K562 (cell line): ENCODE data around the gene ZMIZ1. TPM values are rescaled to one million over a fixed set of nuclear protein-coding genes. Genes with fewer than 3 reads are reported as not detected.
A peak's percentile ranks its signal among the peaks of the same experiment; 100 is the strongest.

Experiments
- ATAC-seq: fragments of 200-7000 bp; cut with Tn5 transposase; 3 replicates; pipeline ENCODE4 v1.9.1; 2020; ENCODE audit warnings: moderate library complexity
- BruUV-seq: library from RNA; stranded (reverse); fragments of 400-500 nt; replicated peaks from 2 replicates; lab custom pipeline; 2021; lab: Mats Ljungman, UMichigan
- CTCF ChIA-PET: fragments of 300-600 bp; formaldehyde crosslinking; extraction: SDS; loops from one replicate; lab custom pipeline; 2021; ENCODE audit warnings: low intra/inter-chr PET ratio; lab: Yijun Ruan, JAX
- POLR2A ChIA-PET: fragments of 300-600, 350-650 bp; sonication (Branson Sonifier 250); formaldehyde crosslinking; extraction: SDS; loops from one replicate; lab custom pipeline; 2021; ENCODE audit warnings: antibody characterized with exemption, inconsistent platforms; lab: Yijun Ruan, JAX
- DNase-seq, 4 experiments: peaks; one replicate each; pipeline versions ENCODE4 v3.0.0 to v3.0.0-alpha.2; 2011 to 2018; ENCODE audit warnings: low spot score in 3 of 4, mixed read lengths in 3 of 4; ENCODE audit errors: extremely low read depth in 1 of 4
- FAIRE-seq: peaks from 2 replicates; lab custom pipeline; 2011; peaks lifted over from hg19 to GRCh38; lab: Jason Lieb, UNC
- H2AFZ ChIP-seq: 2 replicates; pipeline ENCODE4 v1.6.0; 2011; ENCODE audit warnings: low read depth, low read length, control low read depth, inconsistent platforms
- H3K27ac ChIP-seq: fragments of 200-600 bp; 3 replicates; pipeline ENCODE4 v1.8.0; 2011; ENCODE audit warnings: low read depth, mild to moderate bottlenecking, control low read depth, inconsistent platforms, low read length, moderate library complexity, mixed read lengths; ENCODE audit errors: extremely low read depth
- H3K27me3 ChIP-seq, 2 experiments: fragments of 300-600 bp in 1 of 2; 2 replicates in 1 of 2; 3 replicates in 1 of 2; pipeline versions ENCODE4 v1.6.0 to v1.8.0; 2011; ENCODE audit warnings: inconsistent platforms in 2 of 2, low read length in 2 of 2, mild to moderate bottlenecking in 1 of 2, mixed read lengths in 1 of 2, moderate library complexity in 1 of 2; ENCODE audit not compliant: control insufficient read depth in 2 of 2, insufficient read depth in 2 of 2
- H3K36me3 ChIP-seq: fragments of 300-600 bp; 3 replicates; pipeline ENCODE4 v1.8.0; 2011; ENCODE audit warnings: mild to moderate bottlenecking, low read length, inconsistent platforms; ENCODE audit not compliant: control insufficient read depth, insufficient read depth
- H3K4me1 ChIP-seq, 2 experiments: fragments of 200-600 bp in 1 of 2; replicated peaks in 1 of 2; 2 replicates in 1 of 2; 3 replicates in 1 of 2; pipeline versions ENCODE4 v1.5.1 to v1.8.0; 2011; ENCODE audit warnings: inconsistent platforms in 2 of 2, low read length in 2 of 2, mild to moderate bottlenecking in 1 of 2, mixed read lengths in 1 of 2, moderate library complexity in 1 of 2; ENCODE audit not compliant: control insufficient read depth in 2 of 2, insufficient read depth in 2 of 2
- H3K4me2 ChIP-seq: 2 replicates; pipeline ENCODE4 v1.6.1; 2011; ENCODE audit warnings: low read length, control low read depth, inconsistent platforms, mixed read lengths; ENCODE audit not compliant: insufficient read depth
- H3K4me3 ChIP-seq: fragments of 200-600 bp; sonication (generic), shearing (Covaris generic); 2 replicates; pipeline ENCODE4 v1.5.1; 2016; ENCODE audit warnings: control low read depth, inconsistent platforms
- H3K79me2 ChIP-seq: fragments of 200-600 bp; 3 replicates; pipeline ENCODE4 v1.8.0; 2011; ENCODE audit warnings: low read length, inconsistent platforms; ENCODE audit not compliant: control insufficient read depth, insufficient read depth
- H3K9ac ChIP-seq, 2 experiments: 2 replicates each; pipeline versions ENCODE4 v1.6.0 to v1.6.1; 2011; ENCODE audit warnings: low read depth in 2 of 2, low read length in 2 of 2, control low read depth in 1 of 2, inconsistent platforms in 1 of 2, mild to moderate bottlenecking in 1 of 2, mixed read lengths in 1 of 2; ENCODE audit not compliant: insufficient read depth in 1 of 2
- H3K9me1 ChIP-seq: one replicate; pipeline ENCODE4 v1.6.0; 2011; ENCODE audit warnings: inconsistent platforms, mild to moderate bottlenecking, low read length, moderate library complexity; ENCODE audit not compliant: control insufficient read depth, insufficient read depth
- H3K9me3 ChIP-seq: replicated peaks from 2 replicates; pipeline ENCODE4 v1.5.1; 2011; ENCODE audit warnings: low read depth, low read length, inconsistent platforms; ENCODE audit not compliant: control insufficient read depth, insufficient read depth
- H4K20me1 ChIP-seq: replicated peaks from 2 replicates; pipeline ENCODE4 v1.6.1; 2011; ENCODE audit warnings: low read length, inconsistent platforms, mixed read lengths; ENCODE audit not compliant: control insufficient read depth, insufficient read depth
- ADNP ChIP-seq: fragments of 200-800 bp; sonication (Bioruptor generic); IDR thresholded peaks from 2 replicates; pipeline ENCODE4 v1.6.1; 2016; ENCODE audit warnings: missing genetic modification characterization, missing compliant biosample characterization
- BHLHE40 ChIP-seq: IDR thresholded peaks from 2 replicates; pipeline ENCODE4 v1.6.1; 2011; ENCODE audit warnings: low read length, improper control_type of control experiment
- EGR1 ChIP-seq: fragments of 450-650 bp; conservative IDR thresholded peaks from 2 replicates; pipeline ENCODE4 v1.6.1; 2017; ENCODE audit warnings: mild to moderate bottlenecking
- HNRNPK ChIP-seq: fragments of 200-400 bp; formaldehyde crosslinking; IDR thresholded peaks from one replicate; pipeline ENCODE4 v1.6.1; 2018; ENCODE audit warnings: mild to moderate bottlenecking, low read depth, low read length; ENCODE audit not compliant: poor library complexity, severe bottlenecking
- MYNN ChIP-seq, 2 experiments: sonication (generic); formaldehyde crosslinking in 1 of 2; IDR thresholded peaks; 2 replicates each; pipeline versions ENCODE4 v1.5.0 to v1.6.1; 2016 to 2020; ENCODE audit warnings: antibody characterized with exemption in 1 of 2, missing genetic modification reagents in 1 of 2
- OTX1 ChIP-seq: fragments of 450-650 bp; formaldehyde crosslinking; IDR thresholded peaks from 2 replicates; pipeline ENCODE4 v1.4.0; 2022; ENCODE audit warnings: mild to moderate bottlenecking
- POLR2G ChIP-seq: fragments of 200-400 bp; formaldehyde crosslinking; IDR thresholded peaks from 2 replicates; pipeline ENCODE4 v1.6.1; 2017; ENCODE audit warnings: low read depth, mild to moderate bottlenecking, antibody characterized with exemption, low read length, moderate library complexity
- PURB ChIP-seq: sonication (generic); formaldehyde crosslinking; IDR thresholded peaks from 2 replicates; pipeline ENCODE4 v1.9.0; 2021; ENCODE audit warnings: low read depth, mild to moderate bottlenecking, missing genetic modification reagents
- SMARCC2 ChIP-seq: fragments of 450-650 bp; IDR thresholded peaks from 2 replicates; pipeline ENCODE4 v1.6.1; 2017; ENCODE audit warnings: antibody characterized with exemption, moderate library complexity, mild to moderate bottlenecking, low read depth
- TBP ChIP-seq: optimal IDR thresholded peaks from 2 replicates; pipeline ENCODE3; 2011; ENCODE audit warnings: low read depth, low read length, improper control_type of control experiment
- ZNF24 ChIP-seq: fragments of 450-650 bp; IDR thresholded peaks from 2 replicates; pipeline ENCODE4 v1.6.1; 2016
- WGBS: fragments of 100-300 bp; shearing (Covaris generic); methylation state at CpG from one replicate; pipeline ENCODE4 v1.1.6; 2016; ENCODE audit warnings: low coverage, mixed read lengths; ENCODE audit not compliant: insufficient coverage; ENCODE audit errors: missing lambda C conversion rate; 5-methylcytosine and 5-hydroxymethylcytosine counted together
- in situ Hi-C: fragments of 300-500 bp; cut with MboI; formaldehyde crosslinking; loops from 4 replicates; pipeline ENCODE4 v1.15.0; 2018; ENCODE audit warnings: inconsistent platforms, mixed read lengths
- intact Hi-C: fragments of 100-400 bp; cut with micrococcal nuclease; formaldehyde crosslinking; loops from 2 replicates; pipeline ENCODE4 v1.14.2; 2022
- polyA plus RNA-seq, 8 experiments: library from polyadenylated mRNA; depleted of rRNA in 4 of 8; stranded (reverse) in 5 of 8; unstranded in 3 of 8; fragments of >200 nt; fragmentation: Nextera tagmentation in 2 of 8; fragmentation: Illumina TruSeq in 1 of 8; extraction: Ambion mirVana in 2 of 8; extraction: Trizol in 1 of 8; gene quantifications; 2 replicates each; pipeline versions ENCODE4 v1.2.1 to v1.2.3, GENCODE V29; 2011 to 2014; ENCODE audit warnings: inconsistent platforms in 1 of 8, missing spikeins in 1 of 8
- total RNA-seq, 7 experiments: library from RNA; depleted of rRNA in 6 of 7; stranded (reverse); fragments of >200 nt in 6 of 7; fragmentation: Illumina TruSeq in 2 of 7; extraction: Trizol in 2 of 7; gene quantifications; 2 replicates each; pipeline versions ENCODE4 v1.2.1 to v1.2.3, GENCODE V29; 2011 to 2021; ENCODE audit warnings: low replicate concordance in 1 of 7
- TF ChIP-seq, protein P1 (sequence below): fragments of 450-650 bp; IDR thresholded peaks from 2 replicates; pipeline ENCODE4 v1.6.1; 2016; ENCODE audit warnings: low read depth
- TF ChIP-seq, protein P2 (sequence below): sonication (generic); formaldehyde crosslinking; IDR thresholded peaks from 2 replicates; pipeline ENCODE4 v1.8.1; 2023; ENCODE audit warnings: mild to moderate bottlenecking, missing genetic modification reagents
- TF ChIP-seq, protein P3 (sequence below): fragments of 450-650 bp; IDR thresholded peaks from 2 replicates; pipeline ENCODE4 v1.6.1; 2016; ENCODE audit warnings: missing biosample characterization, missing genetic modification characterization

The ZMIZ1 gene
- total and polyA plus RNA-seq, 9 of the 15 experiments (the other 6 are each of a cell fraction or from before 2014, with no cell fraction given): 1.0 to 37.3 (median 4.3) TPM

DNA sequence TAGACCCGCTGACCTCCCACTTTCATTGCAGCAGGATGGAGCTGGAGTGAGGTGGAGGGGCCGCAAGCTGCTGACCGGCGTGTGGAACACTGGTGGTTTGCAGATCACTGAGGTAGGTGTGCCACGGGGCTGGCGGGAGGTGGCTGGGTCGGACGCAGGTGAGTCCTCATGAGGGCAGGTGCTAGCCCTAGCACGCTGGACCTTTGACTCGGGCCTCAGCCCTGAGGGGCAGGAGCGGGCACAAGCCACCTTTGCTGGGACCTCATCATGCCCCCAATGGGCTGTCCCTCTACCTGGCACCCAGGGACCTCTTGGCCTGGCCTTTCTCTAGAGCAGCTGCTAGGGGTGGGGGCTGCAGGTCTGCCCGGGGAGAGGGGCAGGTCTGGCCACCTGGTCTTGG, 93.3 kb downstream of the ZMIZ1 start:
- Histone ChIP-seq H3K36me3 (peaks cover 20% of the 10 kb centered on the region; the same call in 2 of the 3 replicates), H3K27ac (no peak overlapping the region), H3K4me1 (peaks cover 24 to 77% of the 10 kb centered on the region in 2 experiments), H3K9me3 (no peaks in the 10 kb centered on the region), H3K9me1 (no peaks in the 10 kb centered on the region), H3K9ac (peak overlapping the region in 1 of 2 experiments; percentile 32; a peak in 1 of 4 replicates), H3K27me3 (no peaks in the 10 kb centered on the region), H3K4me2 (no peak overlapping the region), H2AFZ (no peak overlapping the region), H3K79me2 (peaks cover 5% of the 10 kb centered on the region; the same call in 1 of the 3 replicates), H4K20me1 (0 out of 2 replicates have a peak, but pooled peaks cover 17% of the 10 kb centered on the region), H3K4me3 (no peak overlapping the region)
- in situ Hi-C loops (no loop called here), intact Hi-C loops (no loop called here)
- ATAC-seq (no peak), FAIRE-seq (no peak), DNase-seq (no peak)
- no TSS peak for BruUV-seq
- ChIA-PET CTCF (no interaction called here), POLR2A (no interaction called here)
- WGBS: 95% methylated on average over 12 of the region's 12 CpGs
- TF ChIP-seq, protein P1, sequence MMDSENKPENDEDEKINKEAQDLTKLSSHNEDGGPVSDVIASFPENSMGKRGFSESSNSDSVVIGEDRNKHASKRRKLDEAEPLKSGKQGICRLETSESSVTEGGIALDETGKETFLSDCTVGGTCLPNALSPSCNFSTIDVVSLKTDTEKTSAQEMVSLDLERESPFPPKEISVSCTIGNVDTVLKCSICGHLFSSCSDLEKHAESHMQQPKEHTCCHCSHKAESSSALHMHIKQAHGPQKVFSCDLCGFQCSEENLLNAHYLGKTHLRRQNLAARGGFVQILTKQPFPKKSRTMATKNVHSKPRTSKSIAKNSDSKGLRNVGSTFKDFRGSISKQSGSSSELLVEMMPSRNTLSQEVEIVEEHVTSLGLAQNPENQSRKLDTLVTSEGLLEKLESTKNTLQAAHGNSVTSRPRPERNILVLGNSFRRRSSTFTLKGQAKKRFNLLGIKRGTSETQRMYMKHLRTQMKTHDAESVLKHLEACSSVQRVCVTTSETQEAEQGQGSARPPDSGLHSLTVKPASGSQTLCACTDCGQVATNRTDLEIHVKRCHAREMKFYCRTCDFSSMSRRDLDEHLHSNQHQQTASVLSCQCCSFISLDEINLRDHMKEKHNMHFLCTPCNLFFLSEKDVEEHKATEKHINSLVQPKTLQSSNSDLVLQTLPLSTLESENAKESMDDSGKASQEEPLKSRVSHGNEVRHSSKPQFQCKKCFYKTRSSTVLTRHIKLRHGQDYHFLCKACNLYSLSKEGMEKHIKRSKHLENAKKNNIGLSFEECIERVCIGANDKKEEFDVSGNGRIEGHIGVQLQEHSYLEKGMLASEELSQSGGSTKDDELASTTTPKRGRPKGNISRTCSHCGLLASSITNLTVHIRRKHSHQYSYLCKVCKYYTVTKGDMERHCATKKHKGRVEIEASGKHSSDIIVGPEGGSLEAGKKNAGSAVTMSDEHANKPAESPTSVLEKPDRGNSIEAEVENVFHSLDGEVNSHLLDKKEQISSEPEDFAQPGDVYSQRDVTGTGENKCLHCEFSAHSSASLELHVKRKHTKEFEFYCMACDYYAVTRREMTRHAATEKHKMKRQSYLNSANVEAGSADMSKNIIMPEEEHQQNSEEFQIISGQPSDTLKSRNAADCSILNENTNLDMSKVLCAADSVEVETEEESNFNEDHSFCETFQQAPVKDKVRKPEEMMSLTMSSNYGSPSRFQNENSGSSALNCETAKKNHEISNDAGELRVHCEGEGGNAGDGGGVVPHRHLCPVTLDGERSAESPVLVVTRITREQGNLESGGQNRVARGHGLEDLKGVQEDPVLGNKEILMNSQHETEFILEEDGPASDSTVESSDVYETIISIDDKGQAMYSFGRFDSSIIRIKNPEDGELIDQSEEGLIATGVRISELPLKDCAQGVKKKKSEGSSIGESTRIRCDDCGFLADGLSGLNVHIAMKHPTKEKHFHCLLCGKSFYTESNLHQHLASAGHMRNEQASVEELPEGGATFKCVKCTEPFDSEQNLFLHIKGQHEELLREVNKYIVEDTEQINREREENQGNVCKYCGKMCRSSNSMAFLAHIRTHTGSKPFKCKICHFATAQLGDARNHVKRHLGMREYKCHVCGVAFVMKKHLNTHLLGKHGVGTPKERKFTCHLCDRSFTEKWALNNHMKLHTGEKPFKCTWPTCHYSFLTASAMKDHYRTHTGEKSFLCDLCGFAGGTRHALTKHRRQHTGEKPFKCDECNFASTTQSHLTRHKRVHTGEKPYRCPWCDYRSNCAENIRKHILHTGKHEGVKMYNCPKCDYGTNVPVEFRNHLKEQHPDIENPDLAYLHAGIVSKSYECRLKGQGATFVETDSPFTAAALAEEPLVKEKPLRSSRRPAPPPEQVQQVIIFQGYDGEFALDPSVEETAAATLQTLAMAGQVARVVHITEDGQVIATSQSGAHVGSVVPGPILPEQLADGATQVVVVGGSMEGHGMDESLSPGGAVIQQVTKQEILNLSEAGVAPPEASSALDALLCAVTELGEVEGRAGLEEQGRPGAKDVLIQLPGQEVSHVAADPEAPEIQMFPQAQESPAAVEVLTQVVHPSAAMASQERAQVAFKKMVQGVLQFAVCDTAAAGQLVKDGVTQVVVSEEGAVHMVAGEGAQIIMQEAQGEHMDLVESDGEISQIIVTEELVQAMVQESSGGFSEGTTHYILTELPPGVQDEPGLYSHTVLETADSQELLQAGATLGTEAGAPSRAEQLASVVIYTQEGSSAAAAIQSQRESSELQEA: no peak
- TF ChIP-seq PURB (CRISPR knock-in tag) (no peak), ADNP (tag) (no peak), BHLHE40 (no peak), HNRNPK (no peak), POLR2G (0 out of 2 replicates have a peak, but pooled peaks have one; percentile 19), TBP (no peak), OTX1 (CRISPR knock-in tag) (no peak), EGR1 (no peak), SMARCC2 (no peak), ZNF24 (no peak), MYNN (IDR thresholded peaks at IDR 0.05) (no peak), MYNN (CRISPR knock-in tag; IDR thresholded peaks at IDR 0.05) (no peak)
- TF ChIP-seq, protein P2, sequence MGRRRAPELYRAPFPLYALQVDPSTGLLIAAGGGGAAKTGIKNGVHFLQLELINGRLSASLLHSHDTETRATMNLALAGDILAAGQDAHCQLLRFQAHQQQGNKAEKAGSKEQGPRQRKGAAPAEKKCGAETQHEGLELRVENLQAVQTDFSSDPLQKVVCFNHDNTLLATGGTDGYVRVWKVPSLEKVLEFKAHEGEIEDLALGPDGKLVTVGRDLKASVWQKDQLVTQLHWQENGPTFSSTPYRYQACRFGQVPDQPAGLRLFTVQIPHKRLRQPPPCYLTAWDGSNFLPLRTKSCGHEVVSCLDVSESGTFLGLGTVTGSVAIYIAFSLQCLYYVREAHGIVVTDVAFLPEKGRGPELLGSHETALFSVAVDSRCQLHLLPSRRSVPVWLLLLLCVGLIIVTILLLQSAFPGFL (CRISPR knock-in tag): no peak
- TF ChIP-seq, protein P3, sequence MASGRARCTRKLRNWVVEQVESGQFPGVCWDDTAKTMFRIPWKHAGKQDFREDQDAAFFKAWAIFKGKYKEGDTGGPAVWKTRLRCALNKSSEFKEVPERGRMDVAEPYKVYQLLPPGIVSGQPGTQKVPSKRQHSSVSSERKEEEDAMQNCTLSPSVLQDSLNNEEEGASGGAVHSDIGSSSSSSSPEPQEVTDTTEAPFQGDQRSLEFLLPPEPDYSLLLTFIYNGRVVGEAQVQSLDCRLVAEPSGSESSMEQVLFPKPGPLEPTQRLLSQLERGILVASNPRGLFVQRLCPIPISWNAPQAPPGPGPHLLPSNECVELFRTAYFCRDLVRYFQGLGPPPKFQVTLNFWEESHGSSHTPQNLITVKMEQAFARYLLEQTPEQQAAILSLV (tag): no peak
